Mesothelial cell of epicardium (in vitro differentiated cells): ENCODE results near the gene PLA2G3. TPM values are rescaled to one million over a fixed set of nuclear protein-coding genes. Genes with fewer than 3 reads are reported as not detected.

Experiments used
- DNase-seq, 2 experiments: peaks; one replicate each; pipeline ENCODE4 v3.0.0; 2021; ENCODE audit warnings: low spot score in 2 of 2; ENCODE audit not compliant: unreplicated experiment in 2 of 2
- H3K27ac Mint-ChIP-seq: 2 replicates; pipeline ENCODE4 v1.8.0; 2021; ENCODE audit warnings: mixed read lengths
- H3K27me3 Mint-ChIP-seq: 2 replicates; pipeline ENCODE4 v1.8.0; 2021; ENCODE audit warnings: low read depth, mixed read lengths
- H3K36me3 Mint-ChIP-seq: 2 replicates; pipeline ENCODE4 v1.8.0; 2021; ENCODE audit warnings: mixed read lengths
- H3K4me1 Mint-ChIP-seq: 2 replicates; pipeline ENCODE4 v1.8.0; 2021; ENCODE audit warnings: mixed read lengths
- H3K4me3 Mint-ChIP-seq: 2 replicates; pipeline ENCODE4 v1.8.0; 2021; ENCODE audit warnings: mild to moderate bottlenecking, moderate library complexity, mixed read lengths
- H3K9me3 Mint-ChIP-seq: 2 replicates; pipeline ENCODE4 v1.8.0; 2021; ENCODE audit warnings: mixed read lengths
- total RNA-seq: library from RNA; stranded (reverse); gene quantifications from 3 replicates; pipeline ENCODE4 v1.2.1, GENCODE V29; 2021
- TF ChIP-seq, protein P1 (sequence below): fragments of 200-600 bp; sonication (generic); IDR thresholded peaks from one replicate; pipeline ENCODE4 v1.5.0; 2021; ENCODE audit warnings: antibody characterized with exemption; ENCODE audit not compliant: unreplicated experiment

PLA2G3 gene
- total RNA-seq, 1 donor from 2014 or later, result 0.20 TPM

- no peak overlapping the region for H3K4me3 Mint-ChIP-seq
- H3K27me3 Mint-ChIP-seq, result no peaks in the 10 kb centered on the region
- peaks cover 2% of the 10 kb centered on the region for H3K4me1 Mint-ChIP-seq
- H3K9me3 Mint-ChIP-seq, result no peaks in the 10 kb centered on the region
- H3K36me3 Mint-ChIP-seq, result peaks cover 2% of the 10 kb centered on the region
- DNase-seq, result no peak
- TF ChIP-seq, protein P1, sequence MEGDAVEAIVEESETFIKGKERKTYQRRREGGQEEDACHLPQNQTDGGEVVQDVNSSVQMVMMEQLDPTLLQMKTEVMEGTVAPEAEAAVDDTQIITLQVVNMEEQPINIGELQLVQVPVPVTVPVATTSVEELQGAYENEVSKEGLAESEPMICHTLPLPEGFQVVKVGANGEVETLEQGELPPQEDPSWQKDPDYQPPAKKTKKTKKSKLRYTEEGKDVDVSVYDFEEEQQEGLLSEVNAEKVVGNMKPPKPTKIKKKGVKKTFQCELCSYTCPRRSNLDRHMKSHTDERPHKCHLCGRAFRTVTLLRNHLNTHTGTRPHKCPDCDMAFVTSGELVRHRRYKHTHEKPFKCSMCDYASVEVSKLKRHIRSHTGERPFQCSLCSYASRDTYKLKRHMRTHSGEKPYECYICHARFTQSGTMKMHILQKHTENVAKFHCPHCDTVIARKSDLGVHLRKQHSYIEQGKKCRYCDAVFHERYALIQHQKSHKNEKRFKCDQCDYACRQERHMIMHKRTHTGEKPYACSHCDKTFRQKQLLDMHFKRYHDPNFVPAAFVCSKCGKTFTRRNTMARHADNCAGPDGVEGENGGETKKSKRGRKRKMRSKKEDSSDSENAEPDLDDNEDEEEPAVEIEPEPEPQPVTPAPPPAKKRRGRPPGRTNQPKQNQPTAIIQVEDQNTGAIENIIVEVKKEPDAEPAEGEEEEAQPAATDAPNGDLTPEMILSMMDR, result peak; percentile 47
- H3K27ac Mint-ChIP-seq, result no peak overlapping the region
Observed at GRCh38 chr22:31089160-31090100, 50.9 kb downstream of the PLA2G3 start.

- H3K36me3 Mint-ChIP-seq, result peaks cover 2% of the 10 kb centered on the region
- H3K4me3 Mint-ChIP-seq, result no peak overlapping the region
- DNase-seq, result no peak
- no peaks in the 10 kb centered on the region for H3K9me3 Mint-ChIP-seq
- no peaks in the 10 kb centered on the region for H3K27me3 Mint-ChIP-seq
- no peak overlapping the region for H3K27ac Mint-ChIP-seq
- TF ChIP-seq, protein P1, result no peak
- peaks cover 12% of the 10 kb centered on the region for H3K4me1 Mint-ChIP-seq
Observed at GRCh38 chr22:31088233-31088986, 51.9 kb downstream of the PLA2G3 start.

DNA sequence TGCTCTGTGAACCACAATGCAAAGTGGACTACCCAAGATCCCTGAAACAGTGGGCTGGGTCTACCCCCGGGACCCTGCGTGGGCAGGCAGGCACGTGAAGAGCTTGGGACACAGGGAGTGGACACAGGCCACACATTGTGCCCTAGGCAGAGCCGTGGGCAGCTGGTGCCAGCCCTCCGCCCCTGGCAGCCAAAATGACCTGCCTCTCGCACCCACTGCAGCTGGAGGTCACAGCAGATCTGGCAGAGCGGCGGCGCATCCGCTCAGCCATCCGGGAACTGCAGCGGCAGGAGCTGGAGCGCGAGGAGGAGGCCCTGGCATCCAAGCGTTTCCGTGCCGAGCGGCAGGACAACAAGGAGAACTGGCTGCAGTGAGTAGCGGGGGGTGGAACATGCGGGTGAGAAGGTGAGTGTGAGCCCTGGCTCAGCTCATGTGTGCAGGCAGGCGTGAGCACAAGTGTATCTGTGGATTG lies 52.5 kb downstream of the PLA2G3 start:
- H3K4me1 Mint-ChIP-seq, result peaks cover 17% of the 10 kb centered on the region
- DNase-seq, result no peak
- TF ChIP-seq, protein P1, result no peak
- H3K27ac Mint-ChIP-seq, result no peak overlapping the region
- no peaks in the 10 kb centered on the region for H3K27me3 Mint-ChIP-seq
- peaks cover 2% of the 10 kb centered on the region for H3K36me3 Mint-ChIP-seq
- no peaks in the 10 kb centered on the region for H3K9me3 Mint-ChIP-seq
- H3K4me3 Mint-ChIP-seq, result no peak overlapping the region

DNA sequence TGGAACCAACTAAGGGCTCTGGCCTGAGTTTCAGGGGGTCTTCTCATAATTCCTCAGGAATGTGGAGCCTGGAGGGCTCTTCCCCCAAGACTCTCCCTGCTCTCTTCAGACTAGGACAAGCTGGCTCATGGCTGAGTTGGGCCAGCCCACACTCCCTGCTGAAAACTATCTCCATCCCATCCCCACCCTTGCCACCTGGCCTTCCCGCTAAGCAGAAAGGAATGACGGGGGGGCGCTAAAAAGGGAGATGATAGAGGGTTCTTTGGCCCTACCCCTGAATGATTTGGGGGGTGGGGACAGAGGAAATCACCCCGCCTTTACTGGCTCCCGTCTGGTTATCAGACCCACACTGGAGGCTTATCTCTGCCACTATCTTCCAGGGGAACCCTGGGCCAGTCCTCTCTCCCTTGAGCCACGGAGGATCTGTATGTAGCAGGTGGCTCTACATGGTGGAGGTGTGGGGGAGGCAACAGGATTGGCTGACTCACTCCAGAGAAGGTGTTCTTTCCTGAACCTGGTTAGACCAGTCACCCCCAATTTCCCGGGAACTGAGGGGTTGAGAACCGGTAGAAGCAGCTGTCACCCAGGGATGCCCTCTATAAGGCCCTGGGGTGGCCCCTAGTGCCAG lies 53.5 kb downstream of the PLA2G3 start:
- H3K9me3 Mint-ChIP-seq, result no peaks in the 10 kb centered on the region
- peaks cover 2% of the 10 kb centered on the region for H3K36me3 Mint-ChIP-seq
- no peak overlapping the region for H3K4me3 Mint-ChIP-seq
- peaks cover 27% of the 10 kb centered on the region for H3K4me1 Mint-ChIP-seq
- TF ChIP-seq, protein P1, result no peak
- H3K27me3 Mint-ChIP-seq, result no peaks in the 10 kb centered on the region
- H3K27ac Mint-ChIP-seq, result peak overlapping the region; percentile 30
- no peak for DNase-seq

DNA sequence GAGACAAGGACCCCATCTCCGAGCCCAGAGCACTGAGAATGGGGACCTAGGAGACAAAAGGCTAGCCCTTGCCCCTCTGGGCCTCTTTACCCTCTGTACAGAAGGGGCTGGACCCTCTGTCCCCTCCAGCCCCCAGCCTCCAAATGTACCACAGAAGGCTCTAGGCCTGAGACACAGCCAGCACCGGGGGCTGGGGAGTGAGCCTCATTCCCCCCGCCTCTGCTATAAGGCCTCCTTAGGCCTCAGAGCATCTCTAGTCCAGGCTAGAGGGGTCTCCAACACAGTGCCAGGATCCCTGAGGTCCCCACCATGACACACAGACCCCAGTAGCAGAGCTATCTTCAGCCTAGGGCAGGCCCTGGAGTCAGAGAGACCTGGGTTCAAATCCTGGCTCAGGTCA lies 54.4 kb downstream of the PLA2G3 start:
- DNase-seq, result no peak
- H3K36me3 Mint-ChIP-seq, result peaks cover 2% of the 10 kb centered on the region
- H3K4me1 Mint-ChIP-seq, result peaks cover 33% of the 10 kb centered on the region
- peak overlapping the region; percentile 76 for H3K4me3 Mint-ChIP-seq
- H3K27me3 Mint-ChIP-seq, result no peaks in the 10 kb centered on the region
- TF ChIP-seq, protein P1, result no peak
- no peak overlapping the region for H3K27ac Mint-ChIP-seq
- H3K9me3 Mint-ChIP-seq, result no peaks in the 10 kb centered on the region
